Breast epithelium (tissue), 4 donors: ENCODE data around the gene SHISA5. TPM values are rescaled to one million over a fixed set of nuclear protein-coding genes. Genes with fewer than 3 reads are reported as not detected.

Experiments used
- DNase-seq, 2 donors: peaks; one replicate each; pipeline ENCODE4 v3.0.0-alpha.2; 2019; ENCODE audit warnings: low spot score in 2 of 2
- H3K27ac ChIP-seq, 2 donors: fragments of 200-600 bp; sonication (generic) in 1 of 2; one replicate each; pipeline ENCODE4 v1.5.1; 2016 to 2019; ENCODE audit warnings: mild to moderate bottlenecking in 1 of 2
- H3K27me3 ChIP-seq, 2 donors: fragments of 200-600 bp; sonication (generic) in 1 of 2; one replicate each; pipeline versions ENCODE4 v1.5.1 to v1.6.0; 2017 to 2019; ENCODE audit warnings: control low read depth in 1 of 2, mild to moderate bottlenecking in 1 of 2
- H3K36me3 ChIP-seq: fragments of 200-600 bp; one replicate; pipeline ENCODE4 v1.5.1; 2019
- H3K4me1 ChIP-seq, 2 donors: fragments of 200-600 bp; sonication (generic); one replicate each; pipeline ENCODE4 v1.5.1; 2016 to 2019; ENCODE audit warnings: control low read depth in 1 of 2
- H3K4me3 ChIP-seq, 3 donors: fragments of 200-600 bp; sonication (generic); 1 replicate in 2 of 3; 2 replicates in 1 of 3; pipeline ENCODE4 v1.5.1; 2016 to 2019; ENCODE audit warnings: mild to moderate bottlenecking in 3 of 3, moderate library complexity in 2 of 3
- H3K9me3 ChIP-seq, 2 donors: fragments of 200-600 bp; sonication (generic) in 1 of 2; one replicate each; pipeline ENCODE4 v1.5.1; 2016 to 2019; ENCODE audit warnings: control low read depth in 1 of 2
- POLR2A ChIP-seq: fragments of 450-650 bp; IDR thresholded peaks from one replicate; pipeline ENCODE4 v1.6.1; 2016; ENCODE audit warnings: antibody characterized with exemption, mild to moderate bottlenecking, moderate library complexity
- POLR2AphosphoS5 ChIP-seq, 3 donors: sonication (generic); formaldehyde crosslinking; IDR thresholded peaks; one replicate each; pipeline ENCODE4 v1.6.1; 2017; ENCODE audit warnings: antibody characterized with exemption in 3 of 3
- intact Hi-C: fragments of 100-400 bp; cut with DNase I; formaldehyde crosslinking; loops from one replicate; pipeline ENCODE4 v1.15.1; 2023; ENCODE audit warnings: low total_unique reads
- total RNA-seq, 3 donors: library from RNA; depleted of rRNA; stranded (reverse); fragments of >200 nt; gene quantifications; one replicate each; pipeline ENCODE4 v1.1.0, GENCODE V29; 2016
- TF ChIP-seq, protein P1 (sequence below), 3 donors: fragments of 450-650 bp; IDR thresholded peaks; one replicate each; pipeline ENCODE4 v1.5.1; 2016 to 2017; ENCODE audit warnings: antibody characterized with exemption in 3 of 3, mild to moderate bottlenecking in 3 of 3, moderate library complexity in 3 of 3

The SHISA5 gene
- total RNA-seq, 3 donors from 2014 or later = 65.6 to 90.1 (median 77.0) TPM

DNA sequence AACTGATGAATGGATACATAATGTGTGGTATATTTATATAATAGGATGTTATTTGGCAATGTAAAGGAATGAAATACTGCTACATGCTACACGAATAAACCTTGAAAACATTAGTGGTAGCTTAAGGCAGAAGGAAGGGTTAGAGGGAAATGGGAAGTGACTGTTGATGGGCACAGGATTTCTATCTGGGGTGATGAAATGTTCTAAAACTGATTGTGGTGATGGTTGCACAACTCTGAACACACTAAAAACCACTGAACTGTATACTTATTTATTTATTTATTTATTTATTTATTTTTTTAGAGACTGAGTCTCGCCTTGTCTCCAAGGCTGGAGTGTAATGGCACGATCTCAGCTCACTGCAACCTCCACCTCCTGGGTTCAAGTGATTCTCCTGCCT, 24.8 kb upstream of the SHISA5 start:
- no peak for DNase-seq
- Histone ChIP-seq H3K4me3 (no peak overlapping the region), H3K4me1 (no peaks in the 10 kb centered on the region), H3K36me3 (no peaks in the 10 kb centered on the region), H3K27ac (no peak overlapping the region), H3K27me3 (no peaks in the 10 kb centered on the region), H3K9me3 (no peaks in the 10 kb centered on the region)
- TF ChIP-seq, protein P1, sequence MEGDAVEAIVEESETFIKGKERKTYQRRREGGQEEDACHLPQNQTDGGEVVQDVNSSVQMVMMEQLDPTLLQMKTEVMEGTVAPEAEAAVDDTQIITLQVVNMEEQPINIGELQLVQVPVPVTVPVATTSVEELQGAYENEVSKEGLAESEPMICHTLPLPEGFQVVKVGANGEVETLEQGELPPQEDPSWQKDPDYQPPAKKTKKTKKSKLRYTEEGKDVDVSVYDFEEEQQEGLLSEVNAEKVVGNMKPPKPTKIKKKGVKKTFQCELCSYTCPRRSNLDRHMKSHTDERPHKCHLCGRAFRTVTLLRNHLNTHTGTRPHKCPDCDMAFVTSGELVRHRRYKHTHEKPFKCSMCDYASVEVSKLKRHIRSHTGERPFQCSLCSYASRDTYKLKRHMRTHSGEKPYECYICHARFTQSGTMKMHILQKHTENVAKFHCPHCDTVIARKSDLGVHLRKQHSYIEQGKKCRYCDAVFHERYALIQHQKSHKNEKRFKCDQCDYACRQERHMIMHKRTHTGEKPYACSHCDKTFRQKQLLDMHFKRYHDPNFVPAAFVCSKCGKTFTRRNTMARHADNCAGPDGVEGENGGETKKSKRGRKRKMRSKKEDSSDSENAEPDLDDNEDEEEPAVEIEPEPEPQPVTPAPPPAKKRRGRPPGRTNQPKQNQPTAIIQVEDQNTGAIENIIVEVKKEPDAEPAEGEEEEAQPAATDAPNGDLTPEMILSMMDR (IDR thresholded peaks at IDR 0.05) = no peak
- TF ChIP-seq POLR2AphosphoS5 (IDR thresholded peaks at IDR 0.05) (no peak), POLR2A (no peak)
- intact Hi-C loops = no loop called here

DNA sequence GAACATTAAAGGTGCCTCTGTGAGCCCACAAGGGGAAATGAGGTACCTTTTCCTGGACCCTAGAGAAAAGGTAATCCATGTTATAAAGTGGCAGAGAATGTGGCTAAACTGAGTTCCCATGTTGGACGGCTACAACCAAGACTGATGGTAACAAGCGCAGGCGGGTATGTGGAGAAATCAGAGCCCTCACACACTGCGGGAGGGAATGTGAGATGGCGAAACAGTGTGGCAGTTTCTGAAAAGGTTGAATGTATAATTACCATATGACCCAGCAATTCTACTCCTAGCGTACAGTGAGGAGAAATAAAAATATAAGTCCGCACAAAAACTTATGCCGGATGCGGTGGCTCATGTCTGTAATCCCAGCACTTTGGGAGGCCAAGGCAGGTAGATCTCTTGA, 24.1 kb upstream of the SHISA5 start:
- no peak for DNase-seq
- intact Hi-C loops = no loop called here
- Histone ChIP-seq H3K27me3 (no peaks in the 10 kb centered on the region), H3K9me3 (no peaks in the 10 kb centered on the region), H3K4me3 (no peak overlapping the region), H3K4me1 (no peaks in the 10 kb centered on the region), H3K27ac (no peak overlapping the region), H3K36me3 (no peaks in the 10 kb centered on the region)
- no peak for TF ChIP-seq POLR2A
- TF ChIP-seq POLR2AphosphoS5 (IDR thresholded peaks at IDR 0.05) = no peak
- TF ChIP-seq, protein P1 (IDR thresholded peaks at IDR 0.05) = no peak

DNA sequence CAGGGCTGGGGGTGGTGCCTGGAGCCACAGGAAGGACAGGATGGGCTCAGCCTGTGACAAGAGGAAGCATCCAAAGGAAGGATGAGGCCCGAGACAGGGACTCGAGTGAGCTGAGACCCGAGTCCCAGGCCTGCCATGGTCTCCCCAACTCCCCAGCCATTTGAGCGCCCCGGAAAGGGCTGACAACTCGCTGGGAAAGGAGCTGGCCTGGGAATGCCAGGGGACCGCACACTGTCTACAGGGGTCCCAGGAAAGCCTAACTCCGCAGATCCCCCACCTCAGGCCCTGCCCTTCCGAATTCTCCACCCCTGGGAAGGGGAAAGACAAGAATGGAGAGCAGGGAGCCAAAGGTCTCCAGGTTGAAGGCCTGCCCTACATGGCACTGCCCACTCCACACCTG, 21.0 kb upstream of the SHISA5 start:
- no peak overlapping the region for H3K27ac ChIP-seq
- H3K4me1 ChIP-seq = no peaks in the 10 kb centered on the region
- TF ChIP-seq POLR2A = no peak
- TF ChIP-seq POLR2AphosphoS5 (IDR thresholded peaks at IDR 0.05) = no peak
- TF ChIP-seq, protein P1 (IDR thresholded peaks at IDR 0.05) = no peak
- H3K36me3 ChIP-seq = no peaks in the 10 kb centered on the region
- intact Hi-C loops = no loop called here
- no peak for DNase-seq
- no peak overlapping the region for H3K4me3 ChIP-seq
- H3K9me3 ChIP-seq = no peaks in the 10 kb centered on the region
- no peaks in the 10 kb centered on the region for H3K27me3 ChIP-seq

DNA sequence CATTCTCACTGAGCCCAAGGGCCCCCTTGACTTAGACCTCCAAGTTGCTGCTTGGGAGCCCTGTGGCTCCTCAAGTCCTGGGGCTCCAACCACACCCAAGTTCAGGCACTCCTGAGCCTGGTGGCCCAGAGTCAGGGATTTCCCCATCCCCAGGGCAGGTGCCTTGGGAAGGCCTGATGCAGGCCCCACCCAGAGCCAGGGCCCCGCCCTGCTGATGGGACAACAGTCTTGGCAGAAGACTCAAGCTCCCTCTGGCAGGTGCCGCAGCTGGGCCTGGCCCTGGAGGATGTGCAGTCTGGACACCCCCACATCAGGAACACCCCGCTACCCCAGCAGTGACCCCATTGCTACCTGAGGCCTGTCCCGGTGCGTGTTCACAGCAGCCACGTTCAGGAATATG, 17.7 kb upstream of the SHISA5 start:
- no peak for DNase-seq
- intact Hi-C loops = no loop called here
- H3K4me1 ChIP-seq = no peaks in the 10 kb centered on the region
- no peak overlapping the region for H3K27ac ChIP-seq
- no peaks in the 10 kb centered on the region for H3K27me3 ChIP-seq
- H3K9me3 ChIP-seq = no peaks in the 10 kb centered on the region
- H3K36me3 ChIP-seq = no peaks in the 10 kb centered on the region
- no peak for TF ChIP-seq POLR2A
- TF ChIP-seq, protein P1 (IDR thresholded peaks at IDR 0.05) = no peak
- TF ChIP-seq POLR2AphosphoS5 (IDR thresholded peaks at IDR 0.05) = no peak
- no peak overlapping the region for H3K4me3 ChIP-seq

DNA sequence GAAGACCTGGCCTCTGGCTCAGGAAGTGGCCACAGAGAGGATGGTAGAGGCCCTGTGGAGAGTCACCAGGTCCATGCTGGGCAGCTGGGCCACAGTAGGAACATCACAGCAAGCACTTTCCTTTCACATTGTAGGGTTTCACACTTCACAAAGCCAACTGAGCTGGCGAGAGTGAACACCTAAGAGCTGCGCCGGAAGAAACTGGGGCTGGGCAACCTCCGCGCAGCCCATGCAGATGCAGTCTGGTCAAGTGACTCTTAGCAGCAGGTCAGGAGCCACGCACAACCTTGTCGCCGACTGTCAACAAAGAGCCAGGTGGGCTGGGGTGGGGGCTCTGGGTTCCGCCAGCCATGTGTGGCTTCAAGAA, 15.3 kb upstream of the SHISA5 start:
- H3K27ac ChIP-seq = no peak overlapping the region
- H3K36me3 ChIP-seq = no peaks in the 10 kb centered on the region
- no peak overlapping the region for H3K4me3 ChIP-seq
- no peaks in the 10 kb centered on the region for H3K27me3 ChIP-seq
- TF ChIP-seq POLR2A (no peak), POLR2AphosphoS5 (IDR thresholded peaks at IDR 0.05) (no peak)
- TF ChIP-seq, protein P1 (IDR thresholded peaks at IDR 0.05) = no peak
- no peaks in the 10 kb centered on the region for H3K9me3 ChIP-seq
- no peak for DNase-seq
- no peaks in the 10 kb centered on the region for H3K4me1 ChIP-seq
- intact Hi-C loops = no loop called here
